Measurements from ENCODE around the gene SH3D19.
"Not testable (repeated sequence)": the region's sequence is repeated elsewhere in the genome, so short reads cannot be mapped to it uniquely, and the experiment has no call there.

Gene SH3D19

DNA sequence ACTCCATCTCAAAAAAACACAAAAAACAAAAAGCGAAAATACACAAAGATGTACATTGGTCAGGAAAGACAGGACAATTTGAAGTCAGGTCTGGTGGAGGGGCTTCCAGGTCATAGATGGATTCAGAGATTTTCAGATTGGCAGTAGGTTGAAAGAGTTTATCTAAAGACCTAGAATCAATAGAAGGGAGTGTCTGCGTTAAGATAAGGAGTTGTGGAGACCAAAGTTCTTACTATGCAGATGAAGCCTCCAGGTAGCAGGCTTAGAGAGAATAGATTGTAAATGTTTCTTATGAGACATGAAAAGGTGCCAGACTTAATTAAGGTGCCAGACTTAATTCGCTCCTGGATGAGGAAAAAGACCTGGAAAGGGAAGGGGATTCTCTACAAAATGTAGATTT is 232.9 kb downstream of the SH3D19 start:
- Mint-ChIP-seq H3K4me3 (no peak overlapping the region), H3K27me3 (ENCODE audit: low read depth) (peaks cover 7% of the 10 kb centered on the region)
- no peak for TF ChIP-seq CTCF (IDR thresholded peaks at IDR 0.05; ENCODE audit: unreplicated experiment in 3 of 3)

DNA sequence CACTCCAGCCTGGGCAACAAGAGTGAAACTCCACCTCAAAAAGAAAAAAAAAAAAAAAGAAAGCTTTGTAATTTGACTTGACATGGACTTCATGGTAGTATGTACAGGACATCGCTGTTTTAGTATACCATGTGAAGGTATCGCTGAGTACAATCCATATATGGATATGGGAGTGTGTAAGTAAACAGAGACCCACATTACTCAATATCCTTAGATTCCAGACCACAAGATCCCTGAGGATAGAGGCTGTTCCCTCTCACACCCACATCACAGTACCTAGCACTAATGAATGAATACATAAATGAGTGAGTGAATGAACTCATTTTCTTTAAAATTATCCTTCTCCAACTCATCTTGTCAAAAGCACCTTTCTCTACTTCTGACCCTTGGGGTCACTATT is 234.4 kb downstream of the SH3D19 start:
- no peaks in the 10 kb centered on the region for H3K36me3 Mint-ChIP-seq (ENCODE audit: low read depth)
- no peak for TF ChIP-seq CTCF (IDR thresholded peaks at IDR 0.05; ENCODE audit: unreplicated experiment in 3 of 3)
- H3K9me3 Mint-ChIP-seq: no peaks in the 10 kb centered on the region
- no peak overlapping the region for H3K4me3 Mint-ChIP-seq
- H3K27ac Mint-ChIP-seq: no peak overlapping the region
- no peaks in the 10 kb centered on the region for H3K4me1 Mint-ChIP-seq
- H3K27me3 Mint-ChIP-seq (ENCODE audit: low read depth): peaks cover 11% of the 10 kb centered on the region

More for the DNA sequence above, 232.9 kb downstream of the SH3D19 start:
- Mint-ChIP-seq H3K27ac (no peak overlapping the region), H3K4me1 (no peaks in the 10 kb centered on the region), H3K36me3 (ENCODE audit: low read depth) (no peaks in the 10 kb centered on the region), H3K9me3 (no peaks in the 10 kb centered on the region)

GRCh38 chr4:151087467-151087866 is 237.9 kb downstream of the SH3D19 start:
- Mint-ChIP-seq H3K4me3 (no peak overlapping the region), H3K4me1 (no peaks in the 10 kb centered on the region), H3K36me3 (ENCODE audit: low read depth) (no peaks in the 10 kb centered on the region), H3K27me3 (ENCODE audit: low read depth) (peaks cover 8% of the 10 kb centered on the region), H3K27ac (no peak overlapping the region), H3K9me3 (no peaks in the 10 kb centered on the region)
- no peak for TF ChIP-seq CTCF (IDR thresholded peaks at IDR 0.05; ENCODE audit: unreplicated experiment in 3 of 3)

DNA sequence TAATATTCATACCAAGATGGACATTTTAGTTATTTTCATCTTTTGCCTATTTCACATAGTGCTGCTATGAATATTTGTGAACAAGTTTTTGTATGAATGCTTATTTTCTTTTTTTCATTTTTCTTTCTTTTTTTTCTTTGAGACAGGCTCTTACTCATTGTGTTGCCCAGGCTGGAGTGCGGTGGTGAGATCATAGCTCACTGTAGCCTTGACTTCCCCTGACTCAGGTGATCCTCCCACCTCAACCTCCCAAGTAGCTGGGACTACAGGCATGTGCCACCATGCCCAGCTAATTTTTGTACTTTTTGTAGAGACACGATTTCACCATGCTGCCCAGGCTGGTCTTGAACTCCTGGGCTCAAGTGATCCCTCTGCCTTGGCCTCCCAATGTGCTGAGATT is 247.4 kb downstream of the SH3D19 start:
- not testable (repeated sequence) for H3K36me3 Mint-ChIP-seq (ENCODE audit: low read depth); H3K27me3 Mint-ChIP-seq (ENCODE audit: low read depth); H3K9me3 Mint-ChIP-seq; H3K27ac Mint-ChIP-seq; H3K4me1 Mint-ChIP-seq; H3K4me3 Mint-ChIP-seq

GRCh38 chr4:151074416-151074916 is 250.9 kb downstream of the SH3D19 start:
- H3K27ac Mint-ChIP-seq: no peak overlapping the region
- no peaks in the 10 kb centered on the region for H3K36me3 Mint-ChIP-seq (ENCODE audit: low read depth)
- no peaks in the 10 kb centered on the region for H3K27me3 Mint-ChIP-seq (ENCODE audit: low read depth)
- TF ChIP-seq CTCF (IDR thresholded peaks at IDR 0.05; ENCODE audit: unreplicated experiment in 3 of 3): no peak
- H3K4me3 Mint-ChIP-seq: no peak overlapping the region
- H3K4me1 Mint-ChIP-seq: no peaks in the 10 kb centered on the region
- no peaks in the 10 kb centered on the region for H3K9me3 Mint-ChIP-seq

All from nephron (organoid).